Fibroblast of mammary gland (primary cell): ENCODE measurements around the gene SYVN1.

Experiments
- DNase-seq: peaks from one replicate; pipeline ENCODE4 v3.0.0-alpha.2; 2010; ENCODE audit warnings: low read depth
- H3K4me3 ChIP-seq: 2 replicates; pipeline ENCODE4 v1.5.1; 2011; ENCODE audit warnings: low read depth, mild to moderate bottlenecking, low read length, moderate library complexity; ENCODE audit not compliant: control insufficient read depth
- CTCF ChIP-seq: conservative IDR thresholded peaks from 2 replicates; pipeline ENCODE4 v1.5.1; 2011; ENCODE audit warnings: low read depth, low read length, inconsistent platforms; ENCODE audit not compliant: control insufficient read depth, insufficient read depth

The SYVN1 gene

GRCh38 chr11:65110354-65110861 lies 23.9 kb downstream of the SYVN1 start:
- peak; percentile 74 for DNase-seq
- H3K4me3 ChIP-seq: no peak overlapping the region
- peak; percentile 90 for TF ChIP-seq CTCF

GRCh38 chr11:65109231-65110198 lies 24.8 kb downstream of the SYVN1 start:
- no peak overlapping the region for H3K4me3 ChIP-seq
- no peak for DNase-seq
- TF ChIP-seq CTCF: no peak

GRCh38 chr11:65108469-65109123 lies 25.7 kb downstream of the SYVN1 start:
- no peak for DNase-seq
- no peak for TF ChIP-seq CTCF
- no peak overlapping the region for H3K4me3 ChIP-seq

GRCh38 chr11:65107751-65108468 lies 26.4 kb downstream of the SYVN1 start:
- no peak for TF ChIP-seq CTCF
- DNase-seq: no peak
- H3K4me3 ChIP-seq: no peak overlapping the region

GRCh38 chr11:65107078-65107477 lies 27.2 kb downstream of the SYVN1 start:
- DNase-seq: no peak
- TF ChIP-seq CTCF: no peak
- no peak overlapping the region for H3K4me3 ChIP-seq

GRCh38 chr11:65104628-65105027 lies 29.7 kb downstream of the SYVN1 start:
- no peak for TF ChIP-seq CTCF
- no peak overlapping the region for H3K4me3 ChIP-seq
- no peak for DNase-seq
